Activated CD4-positive, alpha-beta T cell treated with anti-CD3 and anti-CD28 coated beads for 48 hours (primary cell): Measurements from ENCODE around the gene HDAC4.

Source experiments
- DNase-seq: peaks from one replicate; pipeline ENCODE4 v3.0.0-alpha.2; 2020

The HDAC4 gene

GRCh38 chr2:239093542-239093941, 307.3 kb downstream of the HDAC4 start:
- no peak for DNase-seq

DNA sequence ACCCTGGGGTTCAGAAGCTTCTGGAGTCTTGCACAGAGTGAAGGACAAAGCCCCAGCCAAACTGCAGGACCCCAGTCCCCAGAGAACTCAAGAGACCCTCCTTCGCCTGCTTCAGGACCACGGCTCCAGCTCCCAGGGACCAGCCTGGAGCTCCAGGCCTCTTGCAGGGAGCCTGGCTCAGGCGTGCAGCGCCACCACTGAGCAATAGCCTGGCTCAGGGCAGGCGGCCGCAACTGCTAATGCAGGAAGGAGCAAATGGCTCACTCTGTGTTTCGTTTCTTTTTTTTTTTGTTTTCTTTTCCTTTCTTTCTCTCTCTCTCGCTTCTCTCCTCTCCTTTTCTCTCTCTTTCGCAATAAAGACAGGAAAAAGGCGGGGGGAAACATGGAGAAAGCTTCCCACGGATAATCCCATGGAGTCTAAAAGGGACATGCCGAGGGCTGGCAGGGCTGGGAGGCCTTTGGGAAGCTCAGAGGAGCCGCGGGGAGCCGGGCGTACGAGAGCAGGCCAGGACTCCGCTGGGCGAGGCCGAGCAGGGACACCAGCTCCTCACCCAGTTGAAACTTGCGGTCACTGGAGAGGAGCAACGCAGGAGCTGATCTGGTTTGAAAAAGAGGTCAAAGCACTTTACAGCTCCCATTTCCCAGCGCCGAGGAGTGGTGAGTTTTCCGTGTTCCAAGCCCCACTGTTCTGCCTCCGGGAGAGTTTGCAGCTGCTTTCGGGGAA, 308.1 kb downstream of the HDAC4 start:
- no peak for DNase-seq

DNA sequence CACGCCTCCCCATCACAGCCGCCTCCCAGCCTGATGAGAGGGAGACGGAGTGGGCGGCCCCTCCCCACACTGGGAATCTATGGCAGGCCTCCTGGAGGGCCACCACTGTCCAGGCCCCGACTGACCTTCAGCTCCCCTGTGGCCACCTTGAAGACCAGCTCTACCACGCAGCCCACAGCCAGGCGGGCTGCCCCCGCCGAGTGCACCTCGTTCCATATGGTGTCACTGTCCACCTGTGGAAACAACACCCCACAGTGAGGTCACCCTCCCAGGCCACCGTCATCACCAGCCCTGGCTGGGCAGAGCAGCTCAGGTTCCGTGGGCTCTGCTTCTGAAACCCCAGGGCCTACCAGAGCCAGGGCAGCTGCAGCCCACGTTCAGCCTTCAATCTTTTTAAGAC, 310.9 kb downstream of the HDAC4 start:
- DNase-seq, result no peak

GRCh38 chr2:239087046-239087710, 313.6 kb downstream of the HDAC4 start:
- DNase-seq, result no peak

DNA sequence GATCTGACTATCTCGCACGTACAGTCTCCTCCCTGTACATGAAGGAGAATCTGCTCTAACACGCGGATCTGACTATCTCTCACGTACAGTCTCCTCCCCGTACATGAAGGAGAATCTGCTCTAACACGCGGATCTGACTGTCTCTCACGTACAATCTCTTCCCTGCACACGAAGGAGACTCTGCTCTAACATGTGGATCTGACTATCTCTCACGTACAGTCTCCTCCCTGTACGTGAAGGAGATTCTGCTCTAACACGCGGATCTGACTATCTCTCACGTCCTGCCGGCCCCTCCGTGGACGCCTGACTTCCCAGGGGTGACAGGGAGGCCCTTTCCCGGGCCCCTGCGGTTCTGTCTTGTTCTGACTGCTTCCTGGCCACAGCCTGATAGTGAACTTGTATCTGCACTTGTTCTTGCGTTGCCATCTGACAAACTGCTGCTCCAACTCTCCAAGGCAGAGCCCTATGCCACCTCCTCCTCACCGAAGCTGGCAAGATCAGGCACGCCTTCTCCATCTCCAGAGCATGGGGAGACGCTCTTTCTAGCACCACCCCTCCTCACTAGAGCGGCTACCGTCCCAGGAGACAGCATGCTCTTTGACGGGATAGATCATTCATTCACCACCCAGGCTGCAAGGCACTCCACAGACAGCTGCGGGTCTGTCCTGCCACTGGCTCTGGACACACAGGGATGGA, 314.3 kb downstream of the HDAC4 start:
- DNase-seq, result no peak

DNA sequence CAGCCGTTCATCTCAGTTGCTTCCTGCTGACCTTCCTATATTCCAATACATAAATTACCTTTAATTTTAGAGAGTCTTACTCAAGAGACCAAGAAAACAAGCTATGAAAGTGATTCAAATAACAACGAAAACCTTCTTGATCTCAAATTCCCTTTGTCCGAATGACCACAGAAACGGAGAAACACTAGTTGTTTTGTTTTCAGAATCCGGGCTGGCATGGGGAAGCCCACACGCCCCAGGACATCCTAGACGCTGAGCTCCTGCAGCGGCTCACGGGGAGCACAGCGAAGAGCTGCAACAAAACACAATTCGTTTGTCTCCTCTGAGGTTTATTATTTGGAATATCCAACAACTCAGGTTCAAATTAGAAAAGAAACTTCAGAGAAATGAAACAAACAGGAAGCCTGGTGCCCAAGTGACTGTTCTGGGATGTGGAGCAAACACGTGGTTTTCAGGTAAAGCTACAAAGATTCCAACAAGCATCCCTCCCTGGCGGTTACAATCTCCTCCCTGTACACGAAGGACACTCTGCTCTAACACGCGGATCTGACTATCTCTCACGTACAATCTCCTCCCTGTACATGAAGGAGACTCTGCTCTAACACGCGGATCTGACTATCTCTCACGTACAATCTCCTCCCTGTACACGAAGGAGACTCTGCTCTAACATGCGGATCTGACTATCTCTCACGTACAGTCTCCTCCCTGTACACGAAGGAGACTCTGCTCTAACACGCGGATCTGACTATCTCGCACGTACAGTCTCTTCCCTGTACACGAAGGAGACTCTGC, 315.4 kb downstream of the HDAC4 start:
- no peak for DNase-seq

DNA sequence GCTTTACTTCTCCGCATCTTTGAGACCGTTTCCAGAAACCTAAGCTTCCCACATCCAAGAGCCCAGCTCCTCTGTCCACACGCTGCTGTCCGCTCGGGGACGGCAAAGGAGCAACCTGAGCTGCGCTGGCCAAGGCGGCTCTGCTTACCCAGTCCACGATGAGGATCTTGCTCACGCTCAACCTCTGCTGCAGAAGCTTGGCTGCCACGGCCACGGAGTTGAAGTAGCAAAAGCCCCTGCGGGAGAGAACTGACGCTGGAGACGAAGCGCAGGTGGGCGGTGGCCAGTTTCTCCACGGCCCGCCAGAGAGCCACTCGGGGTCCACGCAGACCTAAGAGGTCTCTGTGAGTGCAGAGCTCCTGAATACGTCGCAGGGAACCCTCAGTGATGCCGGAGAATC, 316.8 kb downstream of the HDAC4 start:
- DNase-seq, result no peak

DNA sequence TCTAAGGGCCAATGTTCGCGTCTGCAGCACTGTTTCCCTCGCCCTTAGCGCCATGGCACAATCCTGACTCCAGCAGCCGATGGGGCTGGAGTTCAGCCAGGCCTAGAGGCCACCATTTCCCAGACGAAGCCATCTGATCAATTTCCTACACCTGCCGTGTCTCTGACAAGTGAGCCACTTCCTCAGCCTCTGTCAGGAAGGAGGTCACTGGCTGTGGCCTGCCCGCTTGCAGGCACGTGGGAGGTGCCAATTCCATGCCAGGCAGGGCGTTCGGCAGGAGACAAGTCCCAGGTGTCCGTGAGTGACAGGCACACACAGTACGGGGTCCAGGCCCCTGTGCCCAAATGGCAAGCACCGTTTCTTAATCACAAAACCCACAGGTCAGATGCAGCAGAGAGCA, 318.4 kb downstream of the HDAC4 start:
- no peak for DNase-seq

- DNase-seq, result no peak
These were observed 319.2 kb downstream of the HDAC4 start for GRCh38 chr2:239081622-239082021.

DNA sequence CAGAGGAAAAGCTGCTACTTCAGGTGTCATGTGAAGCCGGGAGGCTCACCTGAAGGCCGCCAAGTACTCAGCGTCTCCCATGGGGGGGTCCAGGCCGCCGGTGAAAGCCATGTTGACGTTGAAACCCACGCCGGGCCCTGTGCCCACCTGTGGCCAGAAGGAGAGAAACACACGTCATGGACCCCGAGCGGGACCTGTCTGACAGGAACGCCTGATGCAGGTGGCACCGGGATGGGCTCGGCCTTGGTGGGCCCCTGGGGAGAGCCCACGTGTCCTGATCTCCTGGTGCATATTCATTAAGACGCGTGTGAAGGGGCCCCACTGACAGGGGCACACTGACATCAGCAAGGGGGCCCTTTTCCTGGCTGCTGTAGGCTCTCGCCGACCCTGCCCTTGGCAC, 319.8 kb downstream of the HDAC4 start:
- DNase-seq, result no peak

DNA sequence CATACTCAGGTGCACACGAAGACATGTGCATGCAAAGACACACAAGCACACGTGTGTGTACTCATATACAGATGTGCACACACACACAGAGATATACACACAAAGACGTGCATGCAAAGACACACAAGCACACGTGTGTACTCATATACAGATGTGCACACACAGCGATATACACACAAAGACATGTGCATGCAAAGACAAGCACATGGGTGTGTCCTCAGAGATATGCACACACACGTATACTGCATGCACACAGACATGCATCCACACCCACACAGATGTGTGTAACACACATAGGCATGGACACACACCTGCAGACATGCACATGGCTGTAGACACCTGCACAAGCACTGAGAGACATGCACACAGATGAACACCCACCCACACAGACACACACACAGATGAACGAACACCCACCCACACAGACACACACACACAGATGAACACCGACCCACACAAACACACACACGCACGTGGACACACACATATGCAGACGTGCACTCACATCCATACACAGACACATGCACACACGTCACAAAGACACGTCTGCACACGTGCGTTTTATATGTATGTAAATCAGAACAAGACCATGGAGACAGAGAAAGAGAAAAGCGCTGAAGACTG, 321.0 kb downstream of the HDAC4 start:
- DNase-seq, result no peak

DNA sequence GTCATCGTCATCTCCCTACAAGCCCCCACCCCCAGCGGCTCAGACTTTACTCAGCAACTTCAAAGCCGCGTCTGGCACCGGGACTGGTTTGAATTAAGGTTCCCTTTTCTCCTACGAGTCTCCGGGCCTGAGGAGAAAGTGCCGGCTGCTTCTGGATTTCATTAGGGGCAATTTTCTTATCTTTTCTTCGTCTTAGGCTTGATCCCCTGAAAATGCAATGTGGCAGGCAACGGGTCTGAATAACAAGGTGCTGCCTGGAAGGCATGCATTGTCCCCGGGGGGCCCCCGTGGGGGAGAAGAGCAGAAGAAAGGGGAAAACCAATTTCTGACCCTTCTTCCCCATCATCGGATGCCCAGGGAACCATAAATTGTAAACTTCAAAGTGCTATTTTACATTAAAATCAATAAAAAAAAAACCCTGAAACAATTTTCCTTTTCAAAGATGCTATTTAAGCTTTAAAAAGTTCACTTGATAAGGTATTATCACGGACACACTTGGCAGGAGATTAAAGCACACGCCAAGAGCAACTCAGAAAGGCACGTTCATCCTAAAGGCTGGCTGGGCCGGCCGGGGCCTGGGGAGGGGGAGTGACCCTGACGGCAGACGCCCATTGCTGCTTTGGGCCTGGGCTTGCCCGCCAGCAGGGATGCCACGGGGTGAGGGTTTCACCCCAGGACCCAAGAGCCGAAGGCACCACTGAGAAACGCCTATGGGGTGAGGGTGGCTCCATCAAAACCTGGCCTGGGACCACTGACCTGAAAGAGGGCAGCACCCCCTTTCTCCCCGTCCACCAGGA, 322.5 kb downstream of the HDAC4 start:
- no peak for DNase-seq

DNA sequence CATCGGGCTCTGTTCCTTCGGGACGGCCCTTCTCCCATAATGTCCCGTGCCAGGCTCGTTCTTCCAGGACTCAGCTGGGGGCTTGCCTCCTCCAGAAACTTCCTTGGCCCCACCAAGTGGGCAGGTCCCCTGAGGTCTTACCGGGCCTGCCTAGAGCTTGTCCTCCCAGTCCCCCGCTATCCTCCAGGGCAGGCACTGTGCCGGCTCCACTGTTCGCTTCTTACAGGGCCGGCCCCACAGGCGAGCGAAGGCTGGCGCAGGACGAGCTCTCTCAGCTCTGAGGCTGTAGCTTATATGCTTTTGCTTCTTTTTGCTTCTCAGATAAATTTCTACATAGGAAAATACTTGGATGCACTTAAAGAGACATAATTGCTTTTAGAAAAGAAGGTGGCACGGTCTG, 323.6 kb downstream of the HDAC4 start:
- DNase-seq, result no peak

- DNase-seq, result no peak
These were observed 324.7 kb downstream of the HDAC4 start for GRCh38 chr2:239075918-239076758.

GRCh38 chr2:239073745-239074530, 326.9 kb downstream of the HDAC4 start:
- no peak for DNase-seq

- DNase-seq, result no peak
These were observed 327.6 kb downstream of the HDAC4 start for GRCh38 chr2:239073270-239073669.

DNA sequence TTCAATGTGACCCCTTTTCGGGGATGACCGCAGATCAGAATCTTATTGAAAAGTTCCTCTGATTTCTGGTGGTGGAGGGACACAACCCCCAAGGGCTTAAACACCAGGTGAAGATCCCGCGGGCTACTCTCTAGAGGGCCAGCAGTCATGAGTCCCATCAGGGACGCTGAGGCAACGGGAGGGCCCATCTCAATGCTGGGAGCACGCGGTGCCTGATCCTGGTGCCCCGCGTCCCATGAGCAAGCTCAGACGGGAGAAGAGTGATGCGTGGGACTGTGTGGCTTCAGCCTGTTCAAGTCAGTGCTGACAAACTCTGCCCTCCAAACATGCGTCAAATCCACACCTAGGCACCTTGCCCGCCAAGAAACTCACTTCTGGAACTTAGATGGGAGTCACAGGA, 328.0 kb downstream of the HDAC4 start:
- DNase-seq, result no peak

DNA sequence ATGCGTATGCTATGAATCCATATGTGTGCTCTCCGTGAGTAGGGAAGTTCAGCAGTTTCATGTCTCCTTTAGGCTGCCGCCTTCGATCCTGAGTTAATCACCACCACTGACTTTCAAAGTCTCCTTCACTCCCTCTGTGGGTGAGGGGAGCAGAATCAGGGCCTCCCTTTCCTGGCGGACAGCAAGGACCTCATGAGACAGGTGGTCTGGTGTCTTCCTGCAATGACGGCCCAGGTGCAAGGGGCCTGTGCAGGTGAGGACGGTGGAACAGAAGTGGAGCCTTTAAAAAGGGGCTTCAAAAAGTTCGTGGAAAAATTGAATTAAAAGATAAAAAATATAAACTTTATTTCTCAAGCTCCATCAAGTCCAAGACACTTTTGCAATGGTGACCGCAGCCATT, 330.4 kb downstream of the HDAC4 start:
- no peak for DNase-seq

DNA sequence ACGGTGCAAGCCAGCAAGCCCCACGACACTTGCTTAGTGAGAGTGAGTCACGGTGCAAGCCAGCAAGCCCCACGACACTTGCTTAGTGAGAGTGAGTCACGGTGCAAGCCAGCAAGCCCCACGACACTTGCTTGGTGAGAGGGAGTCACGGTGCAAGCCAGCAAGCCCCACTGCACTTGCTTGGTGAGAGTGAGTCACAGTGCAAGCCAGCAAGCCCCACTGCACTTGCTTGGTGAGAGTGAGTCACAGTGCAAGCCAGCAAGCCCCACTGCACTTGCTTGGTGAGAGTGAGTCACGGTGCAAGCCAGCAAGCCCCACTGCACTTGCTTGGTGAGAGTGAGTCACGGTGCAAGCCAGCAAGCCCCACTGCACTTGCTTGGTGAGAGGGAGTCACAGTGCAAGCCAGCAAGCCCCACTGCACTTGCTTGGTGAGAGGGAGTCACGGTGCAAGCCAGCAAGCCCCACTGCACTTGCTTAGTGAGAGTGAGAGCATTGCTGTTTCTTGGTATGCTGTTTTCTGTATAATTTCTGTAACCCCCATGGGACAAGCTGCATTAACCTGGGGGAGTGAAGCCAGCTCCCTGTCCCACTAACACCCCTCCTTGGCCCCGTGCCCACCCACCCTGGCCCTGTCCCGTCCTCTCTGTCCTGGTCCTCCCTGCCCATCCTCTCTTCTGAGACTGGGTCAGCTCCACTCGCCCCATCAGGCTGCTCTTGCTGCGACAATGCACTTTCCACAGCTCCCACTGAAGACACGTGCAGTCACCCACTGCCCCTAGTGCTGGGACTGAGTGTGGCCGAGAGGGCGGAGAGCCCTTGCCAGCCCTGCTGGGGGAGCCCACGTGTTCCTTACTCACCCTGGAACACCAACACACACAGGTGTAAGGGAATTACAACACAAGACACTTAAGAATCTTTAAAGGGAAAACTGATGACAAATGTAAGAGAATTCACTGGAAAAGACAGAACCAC, 331.2 kb downstream of the HDAC4 start:
- DNase-seq, result peak; percentile 50
